Stimulated activated naive CD8-positive, alpha-beta T cell treated with anti-CD3 and anti-CD28 coated beads, Interleukin-15, Interleukin-2, amounts not matched to agents 100 ng/mL and 50 ng/mL, for 24 hours (primary cell): ENCODE results near the gene C20orf96.
"Not testable (repeated sequence)": the region's sequence is repeated elsewhere in the genome, so short reads cannot be mapped to it uniquely, and the experiment has no call there.

Experiments
- H3K27ac Mint-ChIP-seq: one replicate; pipeline ENCODE4 v1.8.0; 2021; ENCODE audit warnings: mild to moderate bottlenecking, mixed read lengths
- H3K27me3 Mint-ChIP-seq: one replicate; pipeline ENCODE4 v1.8.0; 2021; ENCODE audit warnings: mixed read lengths
- H3K36me3 Mint-ChIP-seq: one replicate; pipeline ENCODE4 v1.8.0; 2021; ENCODE audit warnings: low read depth, mixed read lengths
- H3K4me1 Mint-ChIP-seq: one replicate; pipeline ENCODE4 v1.8.0; 2021; ENCODE audit warnings: low read depth, mixed read lengths
- H3K4me3 Mint-ChIP-seq: one replicate; pipeline ENCODE4 v1.8.0; 2021; ENCODE audit warnings: mild to moderate bottlenecking, mixed read lengths
- H3K9me3 Mint-ChIP-seq: one replicate; pipeline ENCODE4 v1.8.0; 2021; ENCODE audit warnings: mixed read lengths

The C20orf96 gene

DNA sequence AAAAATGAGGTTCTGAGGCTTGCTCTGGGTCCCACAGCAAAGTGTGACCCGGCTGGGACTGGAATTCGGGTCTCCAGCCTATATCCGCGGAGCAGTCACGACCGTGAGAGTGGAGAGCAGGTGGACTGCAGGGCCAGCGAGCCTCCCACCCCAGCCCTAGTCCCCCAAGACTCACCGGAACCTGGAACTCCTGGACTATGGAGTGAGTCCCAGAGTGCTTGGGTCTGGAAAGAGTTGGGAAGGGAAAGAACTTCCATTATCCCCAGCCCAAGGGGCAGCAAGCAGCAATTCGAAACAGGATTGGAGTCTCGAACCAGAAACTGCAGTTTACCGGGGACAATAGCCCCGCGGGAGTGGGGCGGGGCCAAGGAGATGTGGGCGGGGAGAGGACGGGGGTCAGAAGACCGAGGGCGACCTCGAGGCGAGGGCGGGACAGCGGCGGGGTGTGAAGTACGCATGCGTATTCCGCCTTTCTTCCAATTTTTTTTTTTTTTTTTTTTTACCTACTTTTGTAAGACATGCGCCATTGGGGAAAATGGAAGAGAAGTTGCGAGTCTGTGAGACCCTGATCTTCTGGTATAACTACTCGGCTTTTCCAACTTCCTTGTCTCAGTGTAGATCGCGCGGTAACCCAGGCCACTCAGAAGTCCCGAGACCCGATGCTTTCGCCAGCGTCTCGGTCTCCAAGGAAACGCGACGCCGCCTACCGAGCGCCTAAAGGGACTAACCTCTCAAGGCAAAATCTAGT, at the start of gene C20orf96:
Gene C20orf96 (minus strand): TSS at position 667 of the 748 bp plus-strand sequence. CDS start 140 bp downstream, at position 527.
- no peak within 1 kb of the TSS for H3K4me3 Mint-ChIP-seq
- no peaks in the 10 kb centered on the region for H3K27me3 Mint-ChIP-seq
- no peaks in the 10 kb centered on the region for H3K9me3 Mint-ChIP-seq
- H3K36me3 Mint-ChIP-seq, result no peaks in the 10 kb centered on the region
- H3K4me1 Mint-ChIP-seq, result peaks cover 7% of the 10 kb centered on the region
- H3K27ac Mint-ChIP-seq, result no peak within 1 kb of the TSS

GRCh38 chr20:336040-336439, 45.5 kb upstream of the C20orf96 start:
- H3K4me1 Mint-ChIP-seq, H3K9me3 Mint-ChIP-seq, H3K4me3 Mint-ChIP-seq, H3K27ac Mint-ChIP-seq, H3K27me3 Mint-ChIP-seq, H3K36me3 Mint-ChIP-seq: not testable (repeated sequence)

- H3K4me1 Mint-ChIP-seq, result peaks cover 8% of the 10 kb centered on the region
- no peaks in the 10 kb centered on the region for H3K27me3 Mint-ChIP-seq
- no peak overlapping the region for H3K27ac Mint-ChIP-seq
- H3K4me3 Mint-ChIP-seq, result no peak overlapping the region
- no peaks in the 10 kb centered on the region for H3K36me3 Mint-ChIP-seq
- H3K9me3 Mint-ChIP-seq, result no peaks in the 10 kb centered on the region
These were observed 44.0 kb upstream of the C20orf96 start for GRCh38 chr20:334578-334977.

- H3K4me3 Mint-ChIP-seq, result no peak overlapping the region
These were observed 39.9 kb upstream of the C20orf96 start for GRCh38 chr20:330233-331149.

DNA sequence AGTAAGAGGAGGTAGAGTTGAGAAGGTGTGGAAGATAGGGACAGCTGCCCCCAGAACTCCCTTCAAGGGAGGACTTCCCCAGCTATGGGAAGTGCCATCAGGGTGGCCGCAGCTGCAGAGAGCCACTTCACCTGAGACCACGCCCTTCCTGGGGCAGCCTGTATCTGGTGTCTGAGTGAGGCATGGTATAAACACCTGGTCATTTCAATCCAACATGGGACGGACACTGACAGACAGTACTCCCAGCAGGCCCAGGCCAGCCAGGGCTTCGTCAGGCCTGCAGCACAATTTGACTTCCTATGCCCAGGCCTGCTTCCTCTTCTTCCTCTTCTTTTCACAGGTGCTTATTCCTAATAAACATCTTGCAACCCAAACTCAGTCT, 39.3 kb upstream of the C20orf96 start:
- Mint-ChIP-seq H3K9me3 (no peaks in the 10 kb centered on the region), H3K27ac (no peak overlapping the region), H3K36me3 (no peaks in the 10 kb centered on the region), H3K27me3 (no peaks in the 10 kb centered on the region), H3K4me3 (no peak overlapping the region), H3K4me1 (peaks cover 24% of the 10 kb centered on the region)

More at GRCh38 chr20:330233-331149, 39.9 kb upstream of the C20orf96 start:
- Mint-ChIP-seq H3K27ac (no peak overlapping the region), H3K36me3 (no peaks in the 10 kb centered on the region), H3K27me3 (no peaks in the 10 kb centered on the region), H3K4me1 (peaks cover 24% of the 10 kb centered on the region), H3K9me3 (no peaks in the 10 kb centered on the region)

DNA sequence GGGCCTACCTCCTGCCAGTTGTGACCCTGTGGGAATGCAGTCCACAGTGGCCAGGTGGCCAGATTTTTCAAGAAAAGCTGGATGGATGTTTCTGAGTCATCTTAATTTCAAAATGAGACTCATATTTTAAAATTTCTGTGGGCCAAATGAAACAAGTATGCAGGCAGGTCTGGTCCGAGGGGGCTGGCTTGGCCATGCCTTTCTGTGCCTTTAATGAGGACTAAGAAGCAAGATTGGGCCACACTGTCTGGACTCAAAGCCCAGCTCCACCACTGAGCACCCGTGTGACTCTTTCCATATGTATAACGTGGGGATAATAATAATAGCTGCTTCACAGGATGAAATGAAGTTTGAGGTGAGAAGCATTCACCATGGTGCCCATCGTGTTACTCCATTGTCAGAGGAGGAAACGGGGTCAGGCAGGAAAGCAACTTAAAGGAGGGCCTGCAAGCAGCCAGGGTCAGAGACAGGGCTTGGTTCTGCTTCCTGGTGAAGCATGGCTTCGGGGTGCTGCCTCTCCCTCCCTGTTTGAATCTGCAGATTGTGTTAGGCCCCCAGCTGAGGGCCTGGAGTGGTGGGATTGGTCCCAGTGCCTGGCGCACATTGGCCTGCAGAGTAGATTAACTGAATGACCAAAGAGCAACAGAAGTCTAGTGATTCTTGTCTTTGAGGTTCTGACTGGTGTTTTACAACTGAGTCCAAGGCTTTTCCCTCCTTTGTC, 38.6 kb upstream of the C20orf96 start:
- Mint-ChIP-seq H3K4me1 (peaks cover 24% of the 10 kb centered on the region), H3K4me3 (peak overlapping the region; percentile 38), H3K9me3 (no peaks in the 10 kb centered on the region), H3K36me3 (no peaks in the 10 kb centered on the region), H3K27ac (peak overlapping the region; percentile 67), H3K27me3 (no peaks in the 10 kb centered on the region)

GRCh38 chr20:328027-328974, 37.8 kb upstream of the C20orf96 start:
- Mint-ChIP-seq H3K36me3 (no peaks in the 10 kb centered on the region), H3K27ac (peak overlapping the region; percentile 67)

GRCh38 chr20:327186-328026, 36.9 kb upstream of the C20orf96 start:
- peaks cover 29% of the 10 kb centered on the region for H3K4me1 Mint-ChIP-seq
- H3K27me3 Mint-ChIP-seq, result no peaks in the 10 kb centered on the region
- H3K4me3 Mint-ChIP-seq, result peak overlapping the region; percentile 82
- peak overlapping the region; percentile 67 for H3K27ac Mint-ChIP-seq
- no peaks in the 10 kb centered on the region for H3K9me3 Mint-ChIP-seq
- no peaks in the 10 kb centered on the region for H3K36me3 Mint-ChIP-seq

More at GRCh38 chr20:328027-328974, 37.8 kb upstream of the C20orf96 start:
- Mint-ChIP-seq H3K4me3 (peak overlapping the region; percentile 82), H3K4me1 (peaks cover 29% of the 10 kb centered on the region), H3K9me3 (no peaks in the 10 kb centered on the region), H3K27me3 (no peaks in the 10 kb centered on the region)

DNA sequence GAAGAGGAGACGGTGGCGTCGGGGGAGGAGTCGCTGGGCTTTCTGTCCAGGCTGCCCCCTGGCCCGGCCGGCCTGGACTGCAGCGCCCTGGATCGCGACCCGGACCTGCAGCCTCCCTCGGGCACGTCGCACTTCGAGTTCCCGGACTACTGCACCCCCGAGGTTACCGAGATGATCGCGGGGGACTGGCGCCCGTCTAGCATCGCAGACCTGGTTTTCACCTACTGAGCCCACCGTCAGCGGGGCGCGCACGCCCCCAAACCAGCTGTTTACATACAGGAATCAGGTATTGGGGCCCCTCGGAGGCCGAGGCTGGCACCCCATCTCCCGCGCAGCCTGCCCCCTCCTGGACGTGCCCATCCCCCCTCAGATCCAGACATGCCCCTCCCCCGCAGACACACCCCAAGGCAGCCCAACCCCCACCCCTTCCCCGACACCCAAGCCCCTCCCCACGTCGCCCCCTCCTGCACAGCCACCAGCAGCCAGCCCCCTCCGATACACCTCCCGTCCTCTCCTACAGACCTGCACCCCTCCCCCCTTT, 36.2 kb upstream of the C20orf96 start:
- peak overlapping the region; percentile 65 for H3K27ac Mint-ChIP-seq

DNA sequence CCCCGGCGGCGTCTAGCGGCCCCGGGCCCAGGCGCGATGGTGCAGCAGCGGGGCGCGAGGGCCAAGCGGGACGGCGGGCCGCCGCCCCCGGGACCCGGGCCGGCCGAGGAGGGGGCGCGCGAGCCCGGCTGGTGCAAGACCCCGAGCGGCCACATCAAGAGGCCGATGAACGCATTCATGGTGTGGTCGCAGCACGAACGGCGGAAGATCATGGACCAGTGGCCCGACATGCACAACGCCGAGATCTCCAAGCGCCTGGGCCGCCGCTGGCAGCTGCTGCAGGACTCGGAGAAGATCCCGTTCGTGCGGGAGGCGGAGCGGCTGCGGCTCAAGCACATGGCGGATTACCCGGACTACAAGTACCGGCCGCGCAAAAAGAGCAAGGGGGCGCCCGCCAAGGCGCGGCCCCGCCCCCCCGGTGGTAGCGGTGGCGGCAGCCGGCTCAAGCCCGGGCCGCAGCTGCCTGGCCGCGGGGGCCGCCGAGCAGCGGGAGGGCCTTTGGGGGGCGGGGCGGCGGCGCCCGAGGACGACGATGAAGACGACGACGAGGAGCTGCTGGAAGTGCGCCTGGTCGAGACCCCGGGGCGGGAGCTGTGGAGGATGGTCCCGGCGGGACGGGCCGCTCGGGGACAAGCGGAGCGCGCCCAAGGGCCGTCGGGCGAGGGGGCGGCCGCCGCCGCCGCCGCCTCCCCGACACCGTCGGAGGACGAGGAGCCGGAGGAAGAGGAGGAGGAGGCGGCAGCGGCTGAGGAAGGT, 35.5 kb upstream of the C20orf96 start:
- Mint-ChIP-seq H3K4me1 (peaks cover 29% of the 10 kb centered on the region), H3K4me3 (peak overlapping the region; percentile 82), H3K27ac (peak overlapping the region; percentile 70), H3K27me3 (no peaks in the 10 kb centered on the region), H3K9me3 (no peaks in the 10 kb centered on the region), H3K36me3 (peaks cover 4% of the 10 kb centered on the region)

More for the DNA sequence above, 36.2 kb upstream of the C20orf96 start:
- no peaks in the 10 kb centered on the region for H3K36me3 Mint-ChIP-seq
- H3K4me3 Mint-ChIP-seq, result peak overlapping the region; percentile 82
- H3K9me3 Mint-ChIP-seq, result no peaks in the 10 kb centered on the region
- no peaks in the 10 kb centered on the region for H3K27me3 Mint-ChIP-seq
- peaks cover 29% of the 10 kb centered on the region for H3K4me1 Mint-ChIP-seq

- Mint-ChIP-seq H3K27me3 (no peaks in the 10 kb centered on the region), H3K9me3 (no peaks in the 10 kb centered on the region), H3K36me3 (peaks cover 9% of the 10 kb centered on the region), H3K4me3 (peak within 1 kb of the TSS; percentile 90), H3K4me1 (peaks cover 26% of the 10 kb centered on the region), H3K27ac (peak within 1 kb of the TSS; percentile 88)
These were observed 34.7 kb upstream of the C20orf96 start, which contains the start of gene SOX12 for GRCh38 chr20:325045-325888. Gene SOX12 (plus strand): TSS chr20:325552. CDS start chr20:325925, 373 bp downstream.
